HCT116 (cell line): ENCODE results near the gene ZNF133. TPM values are rescaled to one million over a fixed set of nuclear protein-coding genes. Genes with fewer than 3 reads are reported as not detected.

Experiments used
- ATAC-seq: fragments of 200-7000 bp; cut with Tn5 transposase; 2 replicates; pipeline ENCODE4 v1.9.1; 2020; ENCODE audit warnings: mild to moderate bottlenecking, moderate library complexity
- BruUV-seq: library from RNA; stranded (reverse); fragments of 400-500 nt; replicated peaks from 2 replicates; lab custom pipeline; 2021; lab: Mats Ljungman, UMichigan
- CTCF ChIA-PET: fragments of 300-600 bp; sonication (Branson Sonifier 250); formaldehyde crosslinking; loops from one replicate; lab custom pipeline; 2021; ENCODE audit warnings: antibody characterized with exemption; lab: Charles Lee
- POLR2A ChIA-PET: fragments of 300-600, 350-600 bp; sonication (Branson Sonifier 250); formaldehyde crosslinking; loops from one replicate; lab custom pipeline; 2021; ENCODE audit warnings: antibody characterized with exemption; lab: Charles Lee
- RAD21 ChIA-PET, 2 experiments: fragments of 300-600 bp; sonication (Branson Sonifier 250); formaldehyde crosslinking; loops; one replicate each; lab custom pipeline; 2023; ENCODE audit warnings: low total read pairs in 2 of 2; ENCODE audit not compliant: uncharacterized antibody in 2 of 2, unreplicated experiment in 2 of 2, low non-redundant PET in 1 of 2; lab: Charles Lee
- DNase-seq: peaks from one replicate; pipeline ENCODE4 v3.0.0-alpha.2; 2010; ENCODE audit warnings: low read depth, low spot score
- H2AFZ ChIP-seq: fragments of 200-600 bp; shearing (Covaris generic), sonication (generic); 2 replicates; pipeline ENCODE4 v1.6.1; 2017; ENCODE audit warnings: low read depth, mixed run types, mixed read lengths, antibody characterized with exemption, low read length; ENCODE audit not compliant: poor library complexity, severe bottlenecking
- H3K27ac ChIP-seq: 2 replicates; pipeline ENCODE4 v1.5.1; 2012; ENCODE audit warnings: low read depth, low read length
- H3K27me3 ChIP-seq: fragments of 200-600 bp; sonication (generic); 2 replicates; pipeline ENCODE4 v1.6.1; 2016; ENCODE audit warnings: mixed run types, low read length, mixed read lengths; ENCODE audit not compliant: insufficient read depth
- H3K36me3 ChIP-seq, 2 experiments: fragments of 200-500 bp in 1 of 2; fragments of 200-600 bp in 1 of 2; sonication (Bioruptor generic) in 1 of 2; sonication (generic) in 1 of 2; 2 replicates each; pipeline versions ENCODE4 v1.5.1 to v1.6.1; 2014 to 2016; ENCODE audit warnings: low read length in 2 of 2, inconsistent platforms in 1 of 2, mixed read lengths in 1 of 2, mixed run types in 1 of 2; ENCODE audit not compliant: insufficient read depth in 2 of 2, control insufficient read depth in 1 of 2
- H3K4me1 ChIP-seq, 2 experiments: fragments of 200-600 bp in 1 of 2; sonication (generic) in 1 of 2; 2 replicates each; pipeline versions ENCODE4 v1.5.1 to v1.6.1; 2012 to 2017; ENCODE audit warnings: low read length in 2 of 2, inconsistent platforms in 1 of 2, mild to moderate bottlenecking in 1 of 2, mixed read lengths in 1 of 2, mixed run types in 1 of 2, moderate library complexity in 1 of 2; ENCODE audit not compliant: insufficient read depth in 2 of 2, control insufficient read depth in 1 of 2
- H3K4me2 ChIP-seq: fragments of 200-600 bp; sonication (generic); 2 replicates; pipeline ENCODE4 v1.6.1; 2017; ENCODE audit warnings: mixed run types, low read length, mixed read lengths
- H3K4me3 ChIP-seq, 2 experiments: fragments of 200-600 bp in 1 of 2; sonication (generic) in 1 of 2; replicated peaks in 1 of 2; 2 replicates each; pipeline ENCODE4 v1.5.1; 2011 to 2016; ENCODE audit warnings: low read length in 2 of 2, control low read depth in 1 of 2, low read depth in 1 of 2, mild to moderate bottlenecking in 1 of 2, mixed read lengths in 1 of 2, mixed run types in 1 of 2
- H3K79me2 ChIP-seq: fragments of 200-600 bp; sonication (generic); 2 replicates; pipeline ENCODE4 v1.6.1; 2017; ENCODE audit warnings: mild to moderate bottlenecking, mixed run types, low read length, moderate library complexity, mixed read lengths; ENCODE audit not compliant: insufficient read depth
- H3K9ac ChIP-seq: fragments of 200-600 bp; sonication (generic); 2 replicates; pipeline ENCODE4 v1.6.1; 2016; ENCODE audit warnings: low read length, mixed read lengths
- H3K9me2 ChIP-seq: fragments of 200-600 bp; sonication (generic), shearing (Covaris generic); 2 replicates; pipeline ENCODE4 v1.6.1; 2017; ENCODE audit warnings: mixed run types, mild to moderate bottlenecking, moderate library complexity; ENCODE audit not compliant: insufficient read depth
- H3K9me3 ChIP-seq, 2 experiments: fragments of 200-500 bp in 1 of 2; fragments of 200-600 bp in 1 of 2; sonication (Bioruptor generic) in 1 of 2; sonication (generic) in 1 of 2; 2 replicates each; pipeline ENCODE4 v1.6.1; 2014 to 2017; ENCODE audit warnings: low read length in 2 of 2, mixed read lengths in 2 of 2, inconsistent platforms in 1 of 2, low read depth in 1 of 2, mild to moderate bottlenecking in 1 of 2, mixed run types in 1 of 2, moderate library complexity in 1 of 2; ENCODE audit not compliant: control insufficient read depth in 1 of 2, insufficient read depth in 1 of 2
- H4K20me1 ChIP-seq: fragments of 200-600 bp; sonication (generic), shearing (Covaris generic); 2 replicates; pipeline ENCODE4 v1.6.1; 2017; ENCODE audit warnings: mixed run types, mild to moderate bottlenecking, moderate library complexity; ENCODE audit not compliant: insufficient read depth
- CBX3 ChIP-seq: IDR thresholded peaks from 2 replicates; pipeline ENCODE4 v1.6.1; 2012; ENCODE audit warnings: low read depth
- CEBPB ChIP-seq: IDR thresholded peaks from 2 replicates; pipeline ENCODE4 v1.6.1; 2012; ENCODE audit warnings: low read depth
- EGR1 ChIP-seq: IDR thresholded peaks from 2 replicates; pipeline ENCODE4 v1.6.1; 2012; ENCODE audit warnings: low read depth
- ELF1 ChIP-seq: IDR thresholded peaks from 2 replicates; pipeline ENCODE4 v1.6.1; 2012; ENCODE audit warnings: low read depth, borderline replicate concordance
- EZH2 ChIP-seq: fragments of 200-600 bp; sonication (generic); IDR thresholded peaks from 2 replicates; pipeline ENCODE4 v1.6.1; 2017; ENCODE audit warnings: antibody characterized with exemption, mixed run types
- EZH2phosphoT487 ChIP-seq: fragments of 200-600 bp; IDR thresholded peaks from 2 replicates; pipeline ENCODE4 v1.6.1; 2018; ENCODE audit warnings: antibody characterized with exemption, borderline replicate concordance
- FOSL1 ChIP-seq: IDR thresholded peaks from 2 replicates; pipeline ENCODE4 v1.6.1; 2012; ENCODE audit warnings: low read depth
- JUND ChIP-seq: IDR thresholded peaks from 2 replicates; pipeline ENCODE4 v1.6.1; 2012
- POLR2A ChIP-seq: IDR thresholded peaks from 2 replicates; pipeline ENCODE4 v1.7.0; 2011; ENCODE audit warnings: borderline replicate concordance; ENCODE audit not compliant: insufficient read depth, insufficient read length; ENCODE audit errors: extremely low read depth
- POLR2AphosphoS5 ChIP-seq: IDR thresholded peaks from 2 replicates; pipeline ENCODE4 v1.6.1; 2011; ENCODE audit warnings: mild to moderate bottlenecking, low read depth, low read length, moderate library complexity
- RAD21 ChIP-seq: IDR thresholded peaks from 2 replicates; pipeline ENCODE4 v1.6.1; 2012; ENCODE audit warnings: low read depth, mild to moderate bottlenecking
- TCF7L2 ChIP-seq: IDR thresholded peaks from 2 replicates; pipeline ENCODE4 v1.7.0; 2011; ENCODE audit warnings: borderline replicate concordance, inconsistent platforms; ENCODE audit not compliant: insufficient read depth, insufficient read length; ENCODE audit errors: extremely low read depth
- YY1 ChIP-seq: IDR thresholded peaks from 2 replicates; pipeline ENCODE4 v1.6.1; 2011; ENCODE audit warnings: low read length, low read depth, moderate library complexity, mild to moderate bottlenecking; ENCODE audit not compliant: insufficient replicate concordance; ENCODE audit errors: extremely low read depth
- ZBTB33 ChIP-seq: IDR thresholded peaks from 2 replicates; pipeline ENCODE4 v1.6.1; 2011; ENCODE audit warnings: mild to moderate bottlenecking, low read length, moderate library complexity; ENCODE audit not compliant: insufficient replicate concordance; ENCODE audit errors: extremely low read depth
- ZFX ChIP-seq: fragments of 450-650 bp; IDR thresholded peaks from 2 replicates; pipeline ENCODE4 v1.6.1; 2017
- intact Hi-C: fragments of 100-400 bp; cut with micrococcal nuclease; formaldehyde crosslinking; loops from 2 replicates; pipeline ENCODE4 v1.10.0; 2022
- total RNA-seq: library from RNA; stranded (reverse); gene quantifications from one replicate; pipeline ENCODE4 v1.2.1, GENCODE V29; 2021; ENCODE audit not compliant: unreplicated experiment
- TF ChIP-seq, protein P1 (sequence below), 3 experiments: fragments of 200-600 bp in 1 of 3; sonication (generic) in 1 of 3; IDR thresholded peaks in 2 of 3; conservative IDR thresholded peaks in 1 of 3; 2 replicates each; pipeline ENCODE4 v1.5.1; 2012 to 2017; ENCODE audit warnings: low read depth in 2 of 3, low read length in 2 of 3, antibody characterized with exemption in 1 of 3, borderline replicate concordance in 1 of 3, control low read depth in 1 of 3, mild to moderate bottlenecking in 1 of 3, mixed read lengths in 1 of 3, mixed run types in 1 of 3, moderate library complexity in 1 of 3; ENCODE audit not compliant: insufficient read depth in 1 of 3

ZNF133 gene
- total RNA-seq, 1 experiment from 2014 or later, result 9.3 TPM

DNA sequence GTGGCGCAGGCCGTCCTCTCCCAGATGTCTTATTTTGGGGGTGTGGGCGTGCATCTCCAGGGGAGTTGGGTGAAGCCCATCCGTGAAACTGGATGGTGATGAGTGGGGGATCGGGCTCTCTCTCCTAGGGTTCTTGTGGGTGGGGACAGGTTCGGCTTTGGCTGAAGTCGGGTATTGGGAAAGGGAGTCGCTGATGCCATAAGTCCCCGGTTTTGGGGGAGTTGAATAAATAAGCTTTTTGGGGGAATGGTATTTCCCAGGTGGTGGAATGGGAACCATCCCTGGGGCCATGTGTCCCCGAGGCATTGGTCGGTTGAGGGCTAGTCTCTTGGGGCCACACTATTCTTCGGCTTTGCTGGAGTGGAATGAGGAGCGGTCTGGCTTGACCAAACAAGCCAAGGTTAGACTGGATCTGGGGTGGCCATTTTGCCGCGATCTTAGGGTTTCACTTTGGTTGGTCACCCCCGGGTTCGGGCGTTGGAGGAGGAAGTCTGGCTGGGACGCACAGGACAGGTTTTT lies 481 bp downstream of the ZNF133 start:
- no peaks in the 10 kb centered on the region; the same call in 1 of the 2 replicates for H3K9me2 ChIP-seq
- H3K4me2 ChIP-seq, result peak overlapping the region; percentile 88
- H3K4me1 ChIP-seq, result peaks cover 6 to 19% of the 10 kb centered on the region in 2 experiments; a peak in 3 of 4 replicates
- H3K79me2 ChIP-seq, result peaks cover 22% of the 10 kb centered on the region; the same call in 1 of the 2 replicates
- ChIA-PET CTCF (interaction anchor here (1.1 to 1.3 kb wide), 3 partner anchors 9 to 91 kb away, joined by 3 to 4 read pairs (median 4); no protein-coding TSS in a partner anchor), POLR2A (interaction anchor here (0.7 to 1.4 kb wide), 4 partner anchors 9 to 719 kb away, joined by 3 to 5 read pairs (median 4); partner anchors contain the start of genes DSTN and SEC23B)
- peak overlapping the region; percentile 88; the same call in 1 of the 2 replicates for H3K27ac ChIP-seq
- H3K4me3 ChIP-seq, result peak overlapping the region; percentile 84 to 92
- 0 out of 4 replicates have a peak, but pooled peaks cover 0 to 9% of the 10 kb centered on the region in 2 experiments for H3K36me3 ChIP-seq
- DNase-seq, result no peak
- intact Hi-C loops, result no loop called here
- peak; percentile 52; the same call in 1 of the 2 replicates for TF ChIP-seq EGR1
- no peak for TF ChIP-seq POLR2A
- TF ChIP-seq EZH2, result no peak
- no peak for TF ChIP-seq FOSL1
- TF ChIP-seq RAD21, result no peak
- TF ChIP-seq, all 23 proteins: peak for 1
- peak overlapping the region; percentile 49 for H2AFZ ChIP-seq
- peaks cover 6 to 8% of the 10 kb centered on the region in 2 experiments; a peak in 1 of 4 replicates for H3K9me3 ChIP-seq
- no peaks in the 10 kb centered on the region for H3K27me3 ChIP-seq
- no TSS peak for BruUV-seq
- H3K9ac ChIP-seq, result peak overlapping the region; percentile 68
- no peak for ATAC-seq
- RAD21 ChIA-PET, result no interaction called here
- no peaks in the 10 kb centered on the region for H4K20me1 ChIP-seq

- CTCF ChIA-PET, result no interaction called here
- RAD21 ChIA-PET, result no interaction called here
- Histone ChIP-seq H3K4me3 (peak overlapping the region; percentile 84 to 92), H2AFZ (no peak overlapping the region), H3K27me3 (no peaks in the 10 kb centered on the region), H3K9me3 (peaks cover 6 to 8% of the 10 kb centered on the region in 2 experiments; a peak in 1 of 4 replicates), H3K9ac (peak overlapping the region; percentile 68), H3K4me1 (peaks cover 6 to 19% of the 10 kb centered on the region in 2 experiments; a peak in 3 of 4 replicates), H3K36me3 (0 out of 4 replicates have a peak, but pooled peaks cover 0 to 9% of the 10 kb centered on the region in 2 experiments), H3K4me2 (peak overlapping the region; percentile 88), H3K27ac (no peak overlapping the region), H4K20me1 (no peaks in the 10 kb centered on the region), H3K9me2 (no peaks in the 10 kb centered on the region; the same call in 1 of the 2 replicates), H3K79me2 (peaks cover 22% of the 10 kb centered on the region; the same call in 1 of the 2 replicates)
- intact Hi-C loops, result no loop called here
- DNase-seq (no peak), ATAC-seq (no peak)
- POLR2A ChIA-PET, result no interaction called here
- BruUV-seq, result no TSS peak
- no peak for TF ChIP-seq ZBTB33
- TF ChIP-seq EGR1, result no peak
- no peak for TF ChIP-seq CEBPB
- TF ChIP-seq YY1, result no peak
- TF ChIP-seq CBX3, result no peak
- TF ChIP-seq TCF7L2, result no peak
- TF ChIP-seq ELF1, result no peak
- no peak for TF ChIP-seq FOSL1
- no peak for TF ChIP-seq ZFX
- no peak for TF ChIP-seq EZH2phosphoT487
- TF ChIP-seq, protein P1, sequence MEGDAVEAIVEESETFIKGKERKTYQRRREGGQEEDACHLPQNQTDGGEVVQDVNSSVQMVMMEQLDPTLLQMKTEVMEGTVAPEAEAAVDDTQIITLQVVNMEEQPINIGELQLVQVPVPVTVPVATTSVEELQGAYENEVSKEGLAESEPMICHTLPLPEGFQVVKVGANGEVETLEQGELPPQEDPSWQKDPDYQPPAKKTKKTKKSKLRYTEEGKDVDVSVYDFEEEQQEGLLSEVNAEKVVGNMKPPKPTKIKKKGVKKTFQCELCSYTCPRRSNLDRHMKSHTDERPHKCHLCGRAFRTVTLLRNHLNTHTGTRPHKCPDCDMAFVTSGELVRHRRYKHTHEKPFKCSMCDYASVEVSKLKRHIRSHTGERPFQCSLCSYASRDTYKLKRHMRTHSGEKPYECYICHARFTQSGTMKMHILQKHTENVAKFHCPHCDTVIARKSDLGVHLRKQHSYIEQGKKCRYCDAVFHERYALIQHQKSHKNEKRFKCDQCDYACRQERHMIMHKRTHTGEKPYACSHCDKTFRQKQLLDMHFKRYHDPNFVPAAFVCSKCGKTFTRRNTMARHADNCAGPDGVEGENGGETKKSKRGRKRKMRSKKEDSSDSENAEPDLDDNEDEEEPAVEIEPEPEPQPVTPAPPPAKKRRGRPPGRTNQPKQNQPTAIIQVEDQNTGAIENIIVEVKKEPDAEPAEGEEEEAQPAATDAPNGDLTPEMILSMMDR (IDR thresholded peaks at IDR 0.05 in 2 of 3, conservative IDR thresholded peaks at IDR 0.05 in 1 of 3; ENCODE audit: borderline replicate concordance in 1 of 3, insufficient read depth in 1 of 3, low read depth in 2 of 3, low read length in 2 of 3), result no peak
- TF ChIP-seq JUND, result no peak
- TF ChIP-seq POLR2AphosphoS5, result no peak
These were observed 979 bp downstream of the ZNF133 start for GRCh38 chr20:18289306-18289705.
